Measurements from ENCODE around the gene RNF182.
"Not testable (repeated sequence)": the region's sequence is repeated elsewhere in the genome, so short reads cannot be mapped to it uniquely, and the experiment has no call there.

RNF182 gene

DNA sequence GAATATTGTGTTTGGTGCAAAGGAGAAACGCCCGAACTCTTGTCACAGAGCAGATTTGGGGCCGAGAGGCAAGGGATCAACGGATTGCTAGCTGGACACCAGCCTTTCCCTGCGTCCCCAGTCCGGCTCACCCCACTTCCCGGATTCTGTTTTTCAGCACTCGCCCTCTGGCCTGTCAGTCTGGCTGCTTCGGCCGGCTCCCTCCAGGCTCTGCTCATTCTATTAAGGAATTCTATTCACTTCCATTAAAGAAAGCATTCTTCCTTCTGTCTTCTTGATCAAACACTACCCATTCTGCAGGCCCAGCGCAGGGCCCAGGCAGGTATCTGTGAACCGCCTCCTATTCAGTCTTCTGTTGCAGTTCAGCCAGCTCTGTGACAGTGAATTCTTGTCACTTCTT lies 91.7 kb downstream of the RNF182 start:
- Histone ChIP-seq H3K9me3 (ENCODE audit: insufficient read depth, low read length) (peaks cover 6% of the 10 kb centered on the region; the same call in 1 of the 2 replicates), H3K9ac (ENCODE audit: insufficient read length, low read depth) (no peak overlapping the region), H3K4me3 (ENCODE audit: insufficient read length, low read depth) (no peak overlapping the region), H3K36me3 (ENCODE audit: insufficient read depth, insufficient read length, low read length) (no peaks in the 10 kb centered on the region), H3K4me1 (ENCODE audit: insufficient read depth, insufficient read length) (no peaks in the 10 kb centered on the region), H3K27me3 (ENCODE audit: insufficient read depth, insufficient read length) (no peaks in the 10 kb centered on the region)
- TF ChIP-seq ZNF274 (IDR thresholded peaks at IDR 0.05; ENCODE audit: low read depth, low read length) (no peak), SUZ12 (IDR thresholded peaks at IDR 0.05; ENCODE audit: extremely low read depth, insufficient read depth, insufficient read length) (no peak)
- no peak for DNase-seq (ENCODE audit: low read depth, low spot score)

DNA sequence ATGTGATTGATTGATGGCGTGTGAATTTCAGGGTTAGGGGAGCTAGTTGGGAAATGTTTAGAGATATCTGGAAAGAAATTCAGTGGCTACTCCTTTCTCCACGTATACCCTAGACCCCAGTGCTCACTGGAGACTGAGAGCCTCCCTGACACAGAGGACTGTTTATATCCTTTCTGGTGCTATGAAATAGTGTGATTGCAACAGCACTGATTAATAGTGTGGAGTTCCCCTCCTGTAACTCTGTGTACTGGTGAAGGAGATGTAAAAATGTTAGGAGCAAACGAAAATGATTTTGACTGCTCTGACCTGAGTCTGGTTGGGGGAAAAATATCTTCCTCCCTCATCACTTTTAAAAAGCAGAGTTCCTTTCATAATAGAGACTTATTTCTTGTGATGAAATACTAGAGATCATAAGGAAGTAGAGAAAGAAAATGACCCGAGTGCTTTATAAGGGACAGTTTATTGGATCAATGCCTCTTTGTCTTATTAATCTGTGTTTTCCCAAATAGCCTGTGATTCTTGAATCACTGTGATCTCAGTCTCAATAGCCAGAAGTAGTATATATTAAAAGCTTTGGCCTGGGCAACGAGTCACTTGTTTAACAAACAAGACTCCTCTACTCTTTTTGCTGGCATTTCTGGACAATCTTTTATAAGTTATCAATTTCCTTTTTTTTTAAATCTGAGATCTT lies 92.3 kb downstream of the RNF182 start:
- no peak for DNase-seq (ENCODE audit: low read depth, low spot score)
- no peaks in the 10 kb centered on the region for H3K36me3 ChIP-seq (ENCODE audit: insufficient read depth, insufficient read length, low read length)
- H3K4me3 ChIP-seq (ENCODE audit: insufficient read length, low read depth): no peak overlapping the region
- no peaks in the 10 kb centered on the region for H3K4me1 ChIP-seq (ENCODE audit: insufficient read depth, insufficient read length)
- peaks cover 6% of the 10 kb centered on the region; the same call in 1 of the 2 replicates for H3K9me3 ChIP-seq (ENCODE audit: insufficient read depth, low read length)
- no peak overlapping the region for H3K9ac ChIP-seq (ENCODE audit: insufficient read length, low read depth)
- TF ChIP-seq SUZ12 (IDR thresholded peaks at IDR 0.05; ENCODE audit: extremely low read depth, insufficient read depth, insufficient read length): no peak
- TF ChIP-seq YY1 (IDR thresholded peaks at IDR 0.05; ENCODE audit: insufficient read depth, insufficient read length): no peak
- H3K27me3 ChIP-seq (ENCODE audit: insufficient read depth, insufficient read length): no peaks in the 10 kb centered on the region

DNA sequence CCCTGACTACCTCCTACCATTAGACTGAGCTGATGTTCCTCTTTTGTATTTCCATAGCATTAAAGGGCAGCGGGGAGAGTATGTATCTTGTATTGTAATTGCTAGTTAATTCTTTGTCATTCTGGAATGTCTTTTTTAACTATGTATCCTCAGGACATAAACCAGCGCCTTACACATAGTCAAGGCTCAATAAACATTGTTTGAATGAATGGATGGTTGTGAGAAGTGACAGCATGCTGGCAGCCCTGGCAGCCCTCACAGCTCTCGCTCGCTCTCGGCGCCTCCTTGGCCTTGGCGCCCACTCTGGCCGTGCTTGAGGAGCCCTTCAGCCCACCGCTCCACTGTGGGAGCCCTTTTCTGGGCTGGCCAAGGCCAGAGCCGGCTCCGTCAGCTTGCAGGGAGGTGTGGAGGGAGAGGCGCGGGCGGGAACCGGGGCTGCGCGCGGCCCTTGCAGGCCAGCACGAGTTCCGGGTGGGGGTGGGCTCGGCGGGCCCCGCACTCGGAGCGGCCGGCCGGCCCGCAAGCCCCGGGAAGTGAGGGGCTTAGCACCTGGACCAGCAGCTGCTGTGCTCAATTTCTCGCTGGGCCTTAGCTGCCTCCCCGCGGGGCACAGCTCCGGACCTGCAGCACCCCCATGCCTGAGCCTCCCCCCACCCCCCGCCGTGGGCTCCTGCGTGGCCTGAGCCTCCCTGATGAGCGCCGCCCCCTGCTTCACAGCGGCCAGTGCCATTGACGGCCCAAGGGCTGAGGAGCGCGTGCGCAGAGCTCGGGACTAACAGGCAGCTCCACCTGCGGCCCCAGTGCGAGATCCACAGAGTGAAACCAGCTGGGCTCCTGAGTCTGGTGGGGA lies 93.1 kb downstream of the RNF182 start:
- Histone ChIP-seq H3K4me1 (ENCODE audit: insufficient read depth, insufficient read length) (no peaks in the 10 kb centered on the region), H3K9ac (ENCODE audit: insufficient read length, low read depth) (no peak overlapping the region), H3K27me3 (ENCODE audit: insufficient read depth, insufficient read length) (no peaks in the 10 kb centered on the region), H3K9me3 (ENCODE audit: insufficient read depth, low read length) (peaks cover 6% of the 10 kb centered on the region; the same call in 1 of the 2 replicates), H3K36me3 (ENCODE audit: insufficient read depth, insufficient read length, low read length) (no peaks in the 10 kb centered on the region), H3K4me3 (ENCODE audit: insufficient read length, low read depth) (no peak overlapping the region)
- TF ChIP-seq ZNF274 (IDR thresholded peaks at IDR 0.05; ENCODE audit: low read depth, low read length) (no peak), SUZ12 (IDR thresholded peaks at IDR 0.05; ENCODE audit: extremely low read depth, insufficient read depth, insufficient read length) (no peak), YY1 (IDR thresholded peaks at IDR 0.05; ENCODE audit: insufficient read depth, insufficient read length) (no peak)
- DNase-seq (ENCODE audit: low read depth, low spot score): no peak

- H3K36me3 ChIP-seq (ENCODE audit: insufficient read depth, insufficient read length, low read length); H3K9ac ChIP-seq (ENCODE audit: insufficient read length, low read depth); DNase-seq (ENCODE audit: low read depth, low spot score); H3K27me3 ChIP-seq (ENCODE audit: insufficient read depth, insufficient read length); H3K4me3 ChIP-seq (ENCODE audit: insufficient read length, low read depth); H3K4me1 ChIP-seq (ENCODE audit: insufficient read depth, insufficient read length); H3K9me3 ChIP-seq (ENCODE audit: insufficient read depth, low read length): not testable (repeated sequence)
These were observed 93.8 kb downstream of the RNF182 start for GRCh38 chr6:14018559-14018958.

GRCh38 chr6:14020551-14020950 lies 95.8 kb downstream of the RNF182 start:
- DNase-seq (ENCODE audit: low read depth, low spot score): no peak
- H3K9me3 ChIP-seq (ENCODE audit: insufficient read depth, low read length): peaks cover 6% of the 10 kb centered on the region; the same call in 1 of the 2 replicates

GRCh38 chr6:14021449-14021848 lies 96.7 kb downstream of the RNF182 start:
- TF ChIP-seq YY1 (IDR thresholded peaks at IDR 0.05; ENCODE audit: insufficient read depth, insufficient read length): no peak
- H3K4me3 ChIP-seq (ENCODE audit: insufficient read length, low read depth): no peak overlapping the region
- no peak for DNase-seq (ENCODE audit: low read depth, low spot score)

More at GRCh38 chr6:14020551-14020950, 95.8 kb downstream of the RNF182 start:
- TF ChIP-seq YY1 (IDR thresholded peaks at IDR 0.05; ENCODE audit: insufficient read depth, insufficient read length) (no peak), SUZ12 (IDR thresholded peaks at IDR 0.05; ENCODE audit: extremely low read depth, insufficient read depth, insufficient read length) (no peak), ZNF274 (IDR thresholded peaks at IDR 0.05; ENCODE audit: low read depth, low read length) (no peak)
- Histone ChIP-seq H3K4me1 (ENCODE audit: insufficient read depth, insufficient read length) (peaks cover 5% of the 10 kb centered on the region), H3K4me3 (ENCODE audit: insufficient read length, low read depth) (no peak overlapping the region), H3K9ac (ENCODE audit: insufficient read length, low read depth) (no peak overlapping the region), H3K36me3 (ENCODE audit: insufficient read depth, insufficient read length, low read length) (no peaks in the 10 kb centered on the region), H3K27me3 (ENCODE audit: insufficient read depth, insufficient read length) (no peaks in the 10 kb centered on the region)

GRCh38 chr6:14022673-14023072 lies 97.9 kb downstream of the RNF182 start:
- no peak for DNase-seq (ENCODE audit: low read depth, low spot score)
- H3K4me3 ChIP-seq (ENCODE audit: insufficient read length, low read depth): no peak overlapping the region
- H3K27me3 ChIP-seq (ENCODE audit: insufficient read depth, insufficient read length): no peaks in the 10 kb centered on the region
- peaks cover 6% of the 10 kb centered on the region; the same call in 1 of the 2 replicates for H3K9me3 ChIP-seq (ENCODE audit: insufficient read depth, low read length)
- no peak overlapping the region for H3K9ac ChIP-seq (ENCODE audit: insufficient read length, low read depth)
- peaks cover 5% of the 10 kb centered on the region for H3K4me1 ChIP-seq (ENCODE audit: insufficient read depth, insufficient read length)
- TF ChIP-seq SUZ12 (IDR thresholded peaks at IDR 0.05; ENCODE audit: extremely low read depth, insufficient read depth, insufficient read length) (no peak), ZNF274 (IDR thresholded peaks at IDR 0.05; ENCODE audit: low read depth, low read length) (no peak), YY1 (IDR thresholded peaks at IDR 0.05; ENCODE audit: insufficient read depth, insufficient read length) (no peak)
- no peaks in the 10 kb centered on the region for H3K36me3 ChIP-seq (ENCODE audit: insufficient read depth, insufficient read length, low read length)

More at GRCh38 chr6:14021449-14021848, 96.7 kb downstream of the RNF182 start:
- Histone ChIP-seq H3K4me1 (ENCODE audit: insufficient read depth, insufficient read length) (peaks cover 5% of the 10 kb centered on the region), H3K27me3 (ENCODE audit: insufficient read depth, insufficient read length) (no peaks in the 10 kb centered on the region), H3K9me3 (ENCODE audit: insufficient read depth, low read length) (peaks cover 6% of the 10 kb centered on the region; the same call in 1 of the 2 replicates), H3K9ac (ENCODE audit: insufficient read length, low read depth) (no peak overlapping the region), H3K36me3 (ENCODE audit: insufficient read depth, insufficient read length, low read length) (no peaks in the 10 kb centered on the region)

Measured in NT2/D1 (cell line).